ENCODE results near the gene SIRT4.
A peak's percentile ranks its signal among the peaks of the same experiment; 100 is the strongest.
"Not testable (repeated sequence)": the region's sequence is repeated elsewhere in the genome, so short reads cannot be mapped to it uniquely, and the experiment has no call there.

Gene SIRT4

GRCh38 chr12:120301962-120302815 lies at the start of gene SIRT4:
TSS of gene SIRT4 (plus strand) at chr12:120302321. CDS start at chr12:120303562, 1,241 bp downstream.
- DNase-seq (ENCODE audit: low read depth in 2 of 2) = peak; percentile 79 to 87

- not testable (repeated sequence) for DNase-seq (ENCODE audit: low read depth in 2 of 2)
Measured at GRCh38 chr12:120253313-120253712, 48.8 kb upstream of the SIRT4 start.

- no peak for DNase-seq (ENCODE audit: low read depth in 2 of 2)
Measured at GRCh38 chr12:120254809-120255208, 47.3 kb upstream of the SIRT4 start.

- DNase-seq (ENCODE audit: low read depth in 2 of 2) = peak; percentile 93 to 94
Measured at GRCh38 chr12:120257041-120257821, 44.9 kb upstream of the SIRT4 start.

- no peak for DNase-seq (ENCODE audit: low read depth in 2 of 2)
Measured at GRCh38 chr12:120258323-120258896, 43.7 kb upstream of the SIRT4 start.

- DNase-seq (ENCODE audit: low read depth in 2 of 2) = no peak
Measured at GRCh38 chr12:120259418-120260202, 42.5 kb upstream of the SIRT4 start.

GRCh38 chr12:120260607-120261006 lies 41.5 kb upstream of the SIRT4 start:
- no peak for DNase-seq (ENCODE audit: low read depth in 2 of 2)

GRCh38 chr12:120261951-120262851 lies 39.9 kb upstream of the SIRT4 start:
- no peak for DNase-seq (ENCODE audit: low read depth in 2 of 2)

- DNase-seq (ENCODE audit: low read depth in 2 of 2) = no peak
Measured at GRCh38 chr12:120262852-120263747, 39.0 kb upstream of the SIRT4 start.

- no peak for DNase-seq (ENCODE audit: low read depth in 2 of 2)
Measured at GRCh38 chr12:120263748-120264085, 38.4 kb upstream of the SIRT4 start.

GRCh38 chr12:120264086-120264903 lies 37.8 kb upstream of the SIRT4 start:
- no peak for DNase-seq (ENCODE audit: low read depth in 2 of 2)

GRCh38 chr12:120264904-120265472 lies 37.1 kb upstream of the SIRT4 start:
- DNase-seq (ENCODE audit: low read depth in 2 of 2) = no peak

- peak in 1 of 2 experiments; percentile 50 for DNase-seq (ENCODE audit: low read depth in 2 of 2)
Measured at GRCh38 chr12:120265473-120266179, 36.5 kb upstream of the SIRT4 start, which contains the start of gene PXN. TSS of gene PXN (minus strand) at chr12:120265730. CDS start at chr12:120265629, 101 bp downstream.

GRCh38 chr12:120266180-120266870 lies 35.8 kb upstream of the SIRT4 start:
- DNase-seq (ENCODE audit: low read depth in 2 of 2) = no peak

GRCh38 chr12:120267736-120268135 lies 34.4 kb upstream of the SIRT4 start:
- no peak for DNase-seq (ENCODE audit: low read depth in 2 of 2)

GRCh38 chr12:120276734-120277133 lies 25.4 kb upstream of the SIRT4 start:
- no peak for DNase-seq (ENCODE audit: low read depth in 2 of 2)

Data from fibroblast of skin of left biceps (primary cell).